IgD-negative memory B cell (primary cell): ENCODE data around the gene OPN1LW. TPM values are rescaled to one million over a fixed set of nuclear protein-coding genes. Genes with fewer than 3 reads are reported as not detected.
"Not testable (repeated sequence)": the region's sequence is repeated elsewhere in the genome, so short reads cannot be mapped to it uniquely, and the experiment has no call there.

Experiments used
- H3K27ac Mint-ChIP-seq, 3 donors: one replicate each; pipeline ENCODE4 v1.8.0; 2020 to 2022; ENCODE audit warnings: mild to moderate bottlenecking in 3 of 3, mixed read lengths in 3 of 3, moderate library complexity in 1 of 3
- H3K27me3 Mint-ChIP-seq: one replicate; pipeline ENCODE4 v1.8.0; 2021; ENCODE audit warnings: mixed read lengths
- H3K36me3 Mint-ChIP-seq: one replicate; pipeline ENCODE4 v1.8.0; 2020; ENCODE audit warnings: mild to moderate bottlenecking, mixed read lengths
- H3K4me1 Mint-ChIP-seq, 3 donors: one replicate each; pipeline ENCODE4 v1.8.0; 2020 to 2022; ENCODE audit warnings: mixed read lengths in 3 of 3, mild to moderate bottlenecking in 1 of 3
- H3K4me3 Mint-ChIP-seq, 4 donors: one replicate each; pipeline ENCODE4 v1.8.0; 2020 to 2022; ENCODE audit warnings: mild to moderate bottlenecking in 4 of 4, mixed read lengths in 4 of 4, moderate library complexity in 3 of 4
- H3K9me3 Mint-ChIP-seq, 3 donors: one replicate each; pipeline ENCODE4 v1.8.0; 2020 to 2021; ENCODE audit warnings: mixed read lengths in 3 of 3, mild to moderate bottlenecking in 1 of 3
- polyA plus RNA-seq: library from polyadenylated mRNA; unstranded; fragments of 300-500 nt; fragmentation: Illumina TruSeq; gene quantifications from one replicate; pipeline ENCODE4 v1.2.3, GENCODE V29; 2021

The OPN1LW gene
- polyA plus RNA-seq, 1 donor from 2014 or later: not detected

DNA sequence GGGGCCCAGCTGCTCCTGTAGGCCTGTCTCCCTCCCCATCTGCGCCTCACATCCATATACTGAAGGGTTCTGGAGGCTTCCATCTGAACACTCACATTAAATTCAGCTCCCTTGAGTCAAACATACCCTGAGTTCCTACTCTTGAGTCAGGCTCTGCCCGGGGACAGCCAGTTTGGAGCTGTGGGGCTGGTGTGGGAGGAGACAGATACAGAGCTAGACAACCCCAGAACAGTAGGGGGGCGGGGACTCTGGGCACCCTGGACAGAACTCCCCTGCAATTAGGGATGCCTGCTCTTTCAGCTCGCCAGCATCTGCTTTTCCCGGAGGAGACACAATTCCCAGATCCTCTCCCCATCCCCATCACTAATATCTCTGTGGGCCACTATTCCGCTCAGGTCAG, 7.0 kb downstream of the OPN1LW start:
- H3K36me3 Mint-ChIP-seq, H3K9me3 Mint-ChIP-seq, H3K27ac Mint-ChIP-seq, H3K4me1 Mint-ChIP-seq, H3K4me3 Mint-ChIP-seq, H3K27me3 Mint-ChIP-seq: not testable (repeated sequence)

DNA sequence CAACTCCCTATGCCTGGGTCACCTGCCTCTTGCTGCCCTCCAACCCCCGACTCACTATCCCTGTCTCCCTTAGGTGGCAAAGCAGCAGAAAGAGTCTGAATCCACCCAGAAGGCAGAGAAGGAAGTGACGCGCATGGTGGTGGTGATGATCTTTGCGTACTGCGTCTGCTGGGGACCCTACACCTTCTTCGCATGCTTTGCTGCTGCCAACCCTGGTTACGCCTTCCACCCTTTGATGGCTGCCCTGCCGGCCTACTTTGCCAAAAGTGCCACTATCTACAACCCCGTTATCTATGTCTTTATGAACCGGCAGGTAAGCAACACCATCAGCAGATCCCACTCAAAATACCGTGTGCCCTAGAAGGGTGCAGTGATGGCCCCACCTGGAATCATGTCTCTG, 12.2 kb downstream of the OPN1LW start:
- H3K4me3 Mint-ChIP-seq, H3K4me1 Mint-ChIP-seq, H3K27me3 Mint-ChIP-seq, H3K9me3 Mint-ChIP-seq, H3K36me3 Mint-ChIP-seq: not testable (repeated sequence)
- peak overlapping the region in 1 of 3 donors; percentile 39 for H3K27ac Mint-ChIP-seq

DNA sequence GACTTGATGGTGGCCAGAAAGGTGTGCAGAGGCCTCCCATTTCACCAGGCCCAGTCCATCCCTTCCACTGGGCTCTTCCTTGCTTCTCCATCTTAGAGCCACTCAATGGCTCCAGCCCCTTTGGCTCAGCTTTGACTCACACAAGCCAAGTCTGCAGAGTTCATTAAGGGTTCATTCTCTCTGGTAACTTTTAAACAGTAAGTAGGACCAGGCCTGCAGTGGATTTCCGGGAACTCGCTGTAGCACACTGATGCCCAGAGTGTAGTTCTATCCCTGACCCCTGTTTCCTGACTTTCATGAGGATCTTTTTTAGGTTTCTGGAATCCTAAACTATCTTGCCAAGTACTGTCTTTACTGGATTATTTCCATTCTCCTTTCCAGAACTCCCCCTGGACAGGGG, 13.2 kb downstream of the OPN1LW start:
- H3K4me3 Mint-ChIP-seq, H3K4me1 Mint-ChIP-seq, H3K27ac Mint-ChIP-seq, H3K9me3 Mint-ChIP-seq, H3K36me3 Mint-ChIP-seq, H3K27me3 Mint-ChIP-seq: not testable (repeated sequence)

DNA sequence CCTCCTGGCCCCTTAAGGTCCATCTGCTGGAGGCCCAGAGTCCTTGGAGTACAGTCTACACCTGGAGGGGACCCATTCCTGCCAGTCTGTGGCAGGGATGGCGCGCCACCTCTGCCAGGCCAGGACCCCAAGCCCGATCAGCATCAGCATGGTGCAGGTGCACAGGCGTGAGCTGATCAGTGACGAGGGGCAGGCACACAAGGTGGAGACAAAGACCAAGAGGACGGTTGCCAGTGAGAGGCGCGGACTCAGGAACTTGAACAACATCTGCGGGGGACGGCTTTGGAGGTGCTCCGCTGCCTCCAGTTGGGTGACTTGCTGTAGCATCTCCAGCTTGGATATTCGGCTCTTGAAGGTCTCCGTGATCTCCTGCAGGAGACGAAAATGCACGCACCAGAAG, 15.3 kb downstream of the OPN1LW start:
- H3K4me1 Mint-ChIP-seq, H3K36me3 Mint-ChIP-seq, H3K4me3 Mint-ChIP-seq, H3K27ac Mint-ChIP-seq, H3K27me3 Mint-ChIP-seq, H3K9me3 Mint-ChIP-seq: not testable (repeated sequence)

DNA sequence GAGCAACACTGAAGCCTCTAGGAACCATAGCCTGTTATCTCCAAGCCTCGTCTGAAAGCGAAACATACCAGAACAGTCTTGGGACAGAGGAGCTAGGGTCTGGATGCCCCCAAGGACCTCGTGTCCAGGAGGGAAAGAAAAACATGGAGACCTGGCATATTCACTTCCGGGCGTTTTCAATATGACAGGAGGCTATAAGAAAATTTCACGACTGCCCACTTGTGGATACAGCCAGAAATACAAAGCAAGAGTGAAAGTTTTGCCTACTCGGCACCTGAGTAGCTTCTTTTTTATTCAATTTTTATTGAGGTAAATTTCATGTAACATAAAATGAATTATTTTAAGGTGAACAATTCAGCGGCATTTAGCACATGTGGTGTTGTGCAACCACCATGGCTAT, 20.9 kb downstream of the OPN1LW start:
- H3K4me1 Mint-ChIP-seq, H3K27me3 Mint-ChIP-seq, H3K27ac Mint-ChIP-seq, H3K36me3 Mint-ChIP-seq, H3K4me3 Mint-ChIP-seq, H3K9me3 Mint-ChIP-seq: not testable (repeated sequence)

DNA sequence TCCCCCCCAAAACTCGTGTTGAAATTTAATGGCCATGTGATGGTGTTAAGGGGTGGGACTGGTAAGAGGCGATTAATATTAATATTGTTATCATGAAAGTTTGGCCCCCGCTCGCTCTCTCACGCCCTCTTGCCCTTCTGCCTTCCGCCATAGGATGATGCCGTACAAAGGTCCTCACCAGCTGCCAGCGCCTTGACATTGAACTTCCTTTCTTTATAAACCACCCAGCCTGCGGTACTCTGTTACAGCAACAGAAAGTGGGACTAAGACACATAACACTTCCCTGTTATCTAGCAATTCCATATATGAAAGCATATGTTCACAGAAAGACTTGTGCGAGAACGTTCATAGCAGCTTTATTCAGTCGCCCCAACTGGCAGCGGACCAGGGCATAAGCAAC, 24.3 kb downstream of the OPN1LW start:
- not testable (repeated sequence) for H3K27me3 Mint-ChIP-seq, H3K27ac Mint-ChIP-seq, H3K4me3 Mint-ChIP-seq, H3K4me1 Mint-ChIP-seq, H3K9me3 Mint-ChIP-seq, H3K36me3 Mint-ChIP-seq

DNA sequence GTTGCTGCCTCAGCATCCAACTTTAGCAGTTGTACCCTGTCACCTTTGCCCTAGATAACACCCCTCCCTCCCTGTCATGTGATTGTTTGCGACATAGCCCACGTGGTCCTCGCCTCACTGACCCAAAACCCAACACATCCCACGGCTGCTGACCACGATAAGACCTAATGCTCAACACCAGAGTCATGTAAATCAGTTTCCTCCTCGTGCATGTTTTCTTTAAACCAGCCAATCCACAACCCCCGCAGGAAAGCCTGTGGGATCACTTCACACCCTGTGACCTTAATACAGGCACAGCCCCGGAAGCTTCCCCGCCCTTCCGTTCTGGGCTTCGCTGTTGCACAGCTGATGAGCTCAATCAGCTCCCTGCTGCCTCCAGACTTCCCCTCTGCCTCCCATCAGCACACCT, 28.5 kb downstream of the OPN1LW start:
- not testable (repeated sequence) for H3K27ac Mint-ChIP-seq, H3K4me1 Mint-ChIP-seq, H3K36me3 Mint-ChIP-seq, H3K27me3 Mint-ChIP-seq, H3K4me3 Mint-ChIP-seq, H3K9me3 Mint-ChIP-seq

DNA sequence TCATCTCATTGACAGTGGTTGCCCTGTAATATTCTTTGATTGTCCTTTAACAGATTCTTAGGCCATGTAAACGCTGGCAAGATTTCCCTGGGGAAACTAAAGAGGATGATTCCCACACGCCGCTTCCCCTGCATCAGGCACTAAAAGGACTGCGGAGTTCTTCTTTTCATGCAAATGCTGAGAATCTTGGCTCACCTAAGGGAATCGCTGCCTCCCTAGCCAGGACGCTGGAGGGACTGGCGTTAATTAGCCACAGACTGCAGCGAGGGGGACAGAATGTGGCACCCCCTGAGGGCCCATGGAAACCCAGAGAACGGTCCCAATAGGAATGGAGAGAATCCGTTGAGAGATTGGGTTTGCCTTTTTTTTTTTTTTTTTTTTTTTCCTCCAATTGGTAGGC, 30.3 kb downstream of the OPN1LW start:
- not testable (repeated sequence) for H3K27me3 Mint-ChIP-seq, H3K9me3 Mint-ChIP-seq, H3K4me1 Mint-ChIP-seq, H3K4me3 Mint-ChIP-seq, H3K27ac Mint-ChIP-seq, H3K36me3 Mint-ChIP-seq

DNA sequence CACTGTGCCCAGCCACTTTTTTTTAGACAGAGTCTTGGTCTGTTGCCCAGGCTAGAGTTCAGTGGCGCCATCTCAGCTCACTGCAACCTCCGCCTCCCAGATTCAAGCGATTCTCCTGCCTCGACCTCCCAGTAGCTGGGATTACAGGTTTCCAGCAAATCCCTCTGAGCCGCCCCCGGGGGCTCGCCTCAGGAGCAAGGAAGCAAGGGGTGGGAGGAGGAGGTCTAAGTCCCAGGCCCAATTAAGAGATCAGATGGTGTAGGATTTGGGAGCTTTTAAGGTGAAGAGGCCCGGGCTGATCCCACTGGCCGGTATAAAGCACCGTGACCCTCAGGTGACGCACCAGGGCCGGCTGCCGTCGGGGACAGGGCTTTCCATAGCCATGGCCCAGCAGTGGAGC, 38.3 kb downstream of the OPN1LW start, which contains the start of gene OPN1MW:
Gene OPN1MW, plus strand, starts transcription at position 301 of the 400 bp plus-strand sequence. Its CDS starts 82 bp downstream, at position 383.
- not testable (repeated sequence) for H3K4me1 Mint-ChIP-seq

DNA sequence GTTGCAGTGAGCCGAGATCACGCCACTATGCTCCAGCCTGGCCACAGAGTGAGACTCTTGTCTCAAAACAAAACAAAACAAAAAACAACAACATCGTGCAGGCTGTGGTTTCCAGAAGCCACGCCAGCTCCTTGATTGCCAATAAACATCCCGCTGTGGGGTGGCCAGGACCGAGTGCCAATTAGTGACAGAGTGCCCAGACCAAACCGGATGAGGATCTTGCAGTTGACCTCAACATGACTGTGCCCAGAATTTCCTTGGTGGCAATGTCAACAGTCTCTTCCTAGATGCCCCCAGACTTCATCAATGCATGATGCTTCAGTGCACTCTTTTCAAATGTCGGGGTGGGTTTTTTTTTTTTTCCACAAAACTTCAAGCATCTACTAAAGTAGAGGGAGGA, 39.8 kb downstream of the OPN1LW start:
- not testable (repeated sequence) for H3K36me3 Mint-ChIP-seq, H3K27me3 Mint-ChIP-seq, H3K27ac Mint-ChIP-seq, H3K4me1 Mint-ChIP-seq, H3K9me3 Mint-ChIP-seq, H3K4me3 Mint-ChIP-seq

More for the DNA sequence above, 38.3 kb downstream of the OPN1LW start, which contains the start of gene OPN1MW:
- H3K27ac Mint-ChIP-seq, H3K9me3 Mint-ChIP-seq, H3K36me3 Mint-ChIP-seq, H3K4me3 Mint-ChIP-seq, H3K27me3 Mint-ChIP-seq: not testable (repeated sequence)

DNA sequence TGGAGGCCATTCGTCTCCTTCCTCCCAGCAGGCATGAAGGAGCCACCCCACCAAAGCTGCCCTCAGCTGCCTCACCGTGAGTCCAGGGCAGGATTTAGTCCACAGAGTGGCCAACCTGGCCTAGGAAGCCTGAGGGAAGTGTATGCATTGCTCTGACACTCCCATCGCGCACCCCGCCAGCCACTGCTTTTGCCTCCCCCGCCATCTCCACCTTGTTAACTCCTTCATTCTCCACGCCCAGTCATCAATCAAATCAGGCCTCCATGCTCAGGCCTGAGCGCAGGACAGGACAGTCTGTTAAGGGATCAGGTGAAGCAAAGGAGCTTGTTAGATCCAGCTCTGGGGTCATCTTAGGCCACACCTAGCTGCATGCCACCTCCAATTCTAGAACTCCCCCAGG, 48.8 kb downstream of the OPN1LW start:
- not testable (repeated sequence) for H3K4me1 Mint-ChIP-seq, H3K9me3 Mint-ChIP-seq, H3K27ac Mint-ChIP-seq, H3K27me3 Mint-ChIP-seq, H3K36me3 Mint-ChIP-seq, H3K4me3 Mint-ChIP-seq

DNA sequence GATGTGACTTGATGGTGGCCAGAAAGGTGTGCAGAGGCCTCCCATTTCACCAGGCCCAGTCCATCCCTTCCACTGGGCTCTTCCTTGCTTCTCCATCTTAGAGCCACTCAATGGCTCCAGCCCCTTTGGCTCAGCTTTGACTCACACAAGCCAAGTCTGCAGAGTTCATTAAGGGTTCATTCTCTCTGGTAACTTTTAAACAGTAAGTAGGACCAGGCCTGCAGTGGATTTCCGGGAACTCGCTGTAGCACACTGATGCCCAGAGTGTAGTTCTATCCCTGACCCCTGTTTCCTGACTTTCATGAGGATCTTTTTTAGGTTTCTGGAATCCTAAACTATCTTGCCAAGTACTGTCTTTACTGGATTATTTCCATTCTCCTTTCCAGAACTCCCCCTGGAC, 50.3 kb downstream of the OPN1LW start:
- not testable (repeated sequence) for H3K4me1 Mint-ChIP-seq, H3K4me3 Mint-ChIP-seq, H3K9me3 Mint-ChIP-seq, H3K27ac Mint-ChIP-seq, H3K36me3 Mint-ChIP-seq, H3K27me3 Mint-ChIP-seq

DNA sequence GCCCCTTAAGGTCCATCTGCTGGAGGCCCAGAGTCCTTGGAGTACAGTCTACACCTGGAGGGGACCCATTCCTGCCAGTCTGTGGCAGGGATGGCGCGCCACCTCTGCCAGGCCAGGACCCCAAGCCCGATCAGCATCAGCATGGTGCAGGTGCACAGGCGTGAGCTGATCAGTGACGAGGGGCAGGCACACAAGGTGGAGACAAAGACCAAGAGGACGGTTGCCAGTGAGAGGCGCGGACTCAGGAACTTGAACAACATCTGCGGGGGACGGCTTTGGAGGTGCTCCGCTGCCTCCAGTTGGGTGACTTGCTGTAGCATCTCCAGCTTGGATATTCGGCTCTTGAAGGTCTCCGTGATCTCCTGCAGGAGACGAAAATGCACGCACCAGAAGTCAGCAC, 52.4 kb downstream of the OPN1LW start:
- H3K27me3 Mint-ChIP-seq, H3K36me3 Mint-ChIP-seq: not testable (repeated sequence)

More for the DNA sequence above, 52.4 kb downstream of the OPN1LW start:
- H3K4me3 Mint-ChIP-seq, H3K27ac Mint-ChIP-seq, H3K9me3 Mint-ChIP-seq, H3K4me1 Mint-ChIP-seq: not testable (repeated sequence)

Other genes starting within 250 kb of the OPN1LW start
- gene AVPR2, start 239.6 kb upstream of the OPN1LW start, polyA plus RNA-seq: not detected
- gene ARHGAP4, start 218.0 kb upstream of the OPN1LW start, polyA plus RNA-seq: 123 TPM
- 91.4 TPM for gene NAA10, start 209.2 kb upstream of the OPN1LW start, polyA plus RNA-seq
- gene RENBP, start 199.6 kb upstream of the OPN1LW start, polyA plus RNA-seq: 1.2 TPM
- 12.2 TPM for gene HCFC1, start 172.4 kb upstream of the OPN1LW start, polyA plus RNA-seq
- 7.1 TPM for gene TMEM187, start 171.5 kb upstream of the OPN1LW start, polyA plus RNA-seq
- 110 TPM for gene IRAK1, start 124.3 kb upstream of the OPN1LW start, polyA plus RNA-seq
- 20.0 TPM for gene MECP2, start 46.5 kb upstream of the OPN1LW start, polyA plus RNA-seq
- not detected for gene OPN1MW, start 38.4 kb downstream of the OPN1LW start, polyA plus RNA-seq
- gene OPN1MW2, start 75.5 kb downstream of the OPN1LW start, polyA plus RNA-seq: not detected
- not detected for gene OPN1MW3, start 113.3 kb downstream of the OPN1LW start, polyA plus RNA-seq
- gene TEX28, start 150.9 kb downstream of the OPN1LW start, polyA plus RNA-seq: not detected
- 5.5 TPM for gene TKTL1, start 151.6 kb downstream of the OPN1LW start, polyA plus RNA-seq
- gene FLNA, start 230.4 kb downstream of the OPN1LW start, polyA plus RNA-seq: 396 TPM
- 32.4 TPM for gene EMD, start 235.1 kb downstream of the OPN1LW start, polyA plus RNA-seq